ENCODE results near the gene RLBP1. TPM values are rescaled to one million over a fixed set of nuclear protein-coding genes. Genes with fewer than 3 reads are reported as not detected.

Gene RLBP1
- total and polyA plus RNA-seq, 2 donors (not counting 3 experiments of a cell fraction or from before 2014, with no cell fraction given) = not detected

- TF ChIP-seq POLR2AphosphoS5 (IDR thresholded peaks at IDR 0.05; ENCODE audit: insufficient read depth, low read depth, low read length) (no peak), FOS (IDR thresholded peaks at IDR 0.05; ENCODE audit: borderline replicate concordance, insufficient read depth, low read length) (no peak)
- no peaks in the 10 kb centered on the region for H3K79me2 ChIP-seq (ENCODE audit: control insufficient read depth, insufficient read depth, low read length)
- no peak overlapping the region for H3K4me3 ChIP-seq (replicated peaks in 1 of 3; ENCODE audit: insufficient read depth in 1 of 3, low read depth in 1 of 3, low read length in 3 of 3)
- no peak overlapping the region for H3K4me2 ChIP-seq (ENCODE audit: insufficient read depth, low read length)
- H2AFZ ChIP-seq (ENCODE audit: low read depth, low read length) = no peak overlapping the region
- ChIA-PET POLR2A (no interaction called here), CTCF (interaction anchor here (0.6 to 2.2 kb wide), 3 partner anchors 23 to 114 kb away, joined by 3 to 7 read pairs (median 3); no protein-coding TSS in a partner anchor)
- H3K27me3 ChIP-seq (ENCODE audit: control insufficient read depth in 2 of 2, insufficient read depth in 2 of 2, low read length in 2 of 2) = no peaks in the 10 kb centered on the region
- no peak for FAIRE-seq
- peaks cover 3% of the 10 kb centered on the region for H3K4me1 ChIP-seq (ENCODE audit: control insufficient read depth, extremely low read depth, insufficient read depth, low read length)
- intact Hi-C loops (cut with micrococcal nuclease) (no loop called here), dilution Hi-C loops (cut with MboI; ENCODE audit: extremely low pct_ligation_motif_present, low sequenced_read_pairs) (no loop called here)
- no peak overlapping the region for H3K27ac ChIP-seq (ENCODE audit: insufficient read depth, low read depth, low read length)
- BruUV-seq (replicated peaks) = no TSS peak
- no peaks in the 10 kb centered on the region for H3K36me3 ChIP-seq (ENCODE audit: control insufficient read depth in 2 of 2, extremely low read depth in 1 of 2, insufficient read depth in 2 of 2, low read length in 2 of 2)
- H3K9ac ChIP-seq (replicated peaks; ENCODE audit: extremely low read depth, insufficient read depth, low read length) = no peak overlapping the region
- DNase-seq (ENCODE audit: low read depth, low spot score) = no peak
- H3K9me3 ChIP-seq (replicated peaks; ENCODE audit: control insufficient read depth, insufficient read depth, low read length) = no peaks in the 10 kb centered on the region
- H3K9me1 ChIP-seq (replicated peaks; ENCODE audit: control insufficient read depth, extremely low read depth, insufficient read depth, low read length) = no peaks in the 10 kb centered on the region
- H4K20me1 ChIP-seq (replicated peaks; ENCODE audit: control insufficient read depth, extremely low read depth, insufficient read depth, low read length) = no peaks in the 10 kb centered on the region
Measured at GRCh38 chr15:89200182-89200581, 21.2 kb downstream of the RLBP1 start.

DNA sequence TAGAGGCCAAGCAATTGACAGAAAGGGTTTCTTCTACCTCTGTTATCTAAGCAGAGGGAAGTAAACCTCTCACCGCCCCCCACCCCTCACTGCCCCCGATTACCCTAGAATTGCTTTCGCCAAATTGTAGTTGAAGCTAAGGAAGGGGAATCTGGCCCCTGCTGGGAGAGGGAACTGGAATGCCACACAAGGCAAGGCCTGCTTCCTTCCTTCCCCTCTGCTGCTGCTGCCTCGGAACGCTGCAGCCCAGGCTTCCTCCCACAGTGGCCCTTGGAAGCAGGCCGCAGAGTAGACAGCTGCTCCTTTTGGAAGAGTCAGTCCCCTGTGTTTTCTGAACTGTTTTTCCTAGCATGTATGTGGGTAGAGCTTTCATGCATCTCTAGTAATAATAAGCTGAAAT lies 21.6 kb downstream of the RLBP1 start:
- Histone ChIP-seq H2AFZ (ENCODE audit: low read depth, low read length) (no peak overlapping the region), H3K9me1 (replicated peaks; ENCODE audit: control insufficient read depth, extremely low read depth, insufficient read depth, low read length) (no peaks in the 10 kb centered on the region), H4K20me1 (replicated peaks; ENCODE audit: control insufficient read depth, extremely low read depth, insufficient read depth, low read length) (no peaks in the 10 kb centered on the region), H3K79me2 (ENCODE audit: control insufficient read depth, insufficient read depth, low read length) (no peaks in the 10 kb centered on the region), H3K4me1 (ENCODE audit: control insufficient read depth, extremely low read depth, insufficient read depth, low read length) (peaks cover 3% of the 10 kb centered on the region), H3K9me3 (replicated peaks; ENCODE audit: control insufficient read depth, insufficient read depth, low read length) (no peaks in the 10 kb centered on the region), H3K27ac (ENCODE audit: insufficient read depth, low read depth, low read length) (no peak overlapping the region), H3K4me2 (ENCODE audit: insufficient read depth, low read length) (no peak overlapping the region), H3K27me3 (ENCODE audit: control insufficient read depth in 2 of 2, insufficient read depth in 2 of 2, low read length in 2 of 2) (no peaks in the 10 kb centered on the region), H3K9ac (replicated peaks; ENCODE audit: extremely low read depth, insufficient read depth, low read length) (no peak overlapping the region), H3K36me3 (ENCODE audit: control insufficient read depth in 2 of 2, extremely low read depth in 1 of 2, insufficient read depth in 2 of 2, low read length in 2 of 2) (no peaks in the 10 kb centered on the region), H3K4me3 (replicated peaks in 1 of 3; ENCODE audit: insufficient read depth in 1 of 3, low read depth in 1 of 3, low read length in 3 of 3) (no peak overlapping the region)
- BruUV-seq (replicated peaks) = no TSS peak
- peak; percentile 6 for DNase-seq (ENCODE audit: low read depth, low spot score)
- peak; percentile 61 for FAIRE-seq
- ChIA-PET CTCF (interaction anchor here (0.6 to 2.2 kb wide), 4 partner anchors 22 to 114 kb away, joined by 3 to 7 read pairs (median 3); no protein-coding TSS in a partner anchor), POLR2A (no interaction called here)
- intact Hi-C loops (cut with micrococcal nuclease) (no loop called here), dilution Hi-C loops (cut with MboI; ENCODE audit: extremely low pct_ligation_motif_present, low sequenced_read_pairs) (no loop called here)
- TF ChIP-seq MYC (IDR thresholded peaks at IDR 0.05; ENCODE audit: low read depth, low read length) = no peak
- no peak for TF ChIP-seq JUN (IDR thresholded peaks at IDR 0.05; ENCODE audit: borderline replicate concordance, insufficient read depth, insufficient read length, low read depth)
- no peak for TF ChIP-seq CTCF (IDR thresholded peaks at IDR 0.05; ENCODE audit: extremely low read depth in 1 of 2, insufficient read depth in 1 of 2, low read depth in 1 of 2, low read length in 2 of 2)
- no peak for TF ChIP-seq POLR2AphosphoS5 (IDR thresholded peaks at IDR 0.05; ENCODE audit: insufficient read depth, low read depth, low read length)
- no peak for TF ChIP-seq FOS (IDR thresholded peaks at IDR 0.05; ENCODE audit: borderline replicate concordance, insufficient read depth, low read length)
- TF ChIP-seq EZH2 (IDR thresholded peaks at IDR 0.05; ENCODE audit: borderline replicate concordance, low read depth, low read length, severe bottlenecking) = no peak
- TF ChIP-seq, protein P1, sequence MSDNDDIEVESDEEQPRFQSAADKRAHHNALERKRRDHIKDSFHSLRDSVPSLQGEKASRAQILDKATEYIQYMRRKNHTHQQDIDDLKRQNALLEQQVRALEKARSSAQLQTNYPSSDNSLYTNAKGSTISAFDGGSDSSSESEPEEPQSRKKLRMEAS (IDR thresholded peaks at IDR 0.05; ENCODE audit: insufficient read depth, insufficient read length) = no peak
- TF ChIP-seq POLR2A (IDR thresholded peaks at IDR 0.05; ENCODE audit: low read depth, low read length) = no peak
- no peak for TF ChIP-seq GATA2 (IDR thresholded peaks at IDR 0.05; ENCODE audit: insufficient read depth, insufficient read length, low read depth, low read length)
